NCI-H446 treated with DMSO at 0.1 percent for 48 hours (cell line): ENCODE measurements around the gene PPP1R1C.

ENCODE experiments used
- DNase-seq: peaks from one replicate; lab custom pipeline; 2025; lab: John Stamatoyannopoulos, UW

The PPP1R1C gene

DNA sequence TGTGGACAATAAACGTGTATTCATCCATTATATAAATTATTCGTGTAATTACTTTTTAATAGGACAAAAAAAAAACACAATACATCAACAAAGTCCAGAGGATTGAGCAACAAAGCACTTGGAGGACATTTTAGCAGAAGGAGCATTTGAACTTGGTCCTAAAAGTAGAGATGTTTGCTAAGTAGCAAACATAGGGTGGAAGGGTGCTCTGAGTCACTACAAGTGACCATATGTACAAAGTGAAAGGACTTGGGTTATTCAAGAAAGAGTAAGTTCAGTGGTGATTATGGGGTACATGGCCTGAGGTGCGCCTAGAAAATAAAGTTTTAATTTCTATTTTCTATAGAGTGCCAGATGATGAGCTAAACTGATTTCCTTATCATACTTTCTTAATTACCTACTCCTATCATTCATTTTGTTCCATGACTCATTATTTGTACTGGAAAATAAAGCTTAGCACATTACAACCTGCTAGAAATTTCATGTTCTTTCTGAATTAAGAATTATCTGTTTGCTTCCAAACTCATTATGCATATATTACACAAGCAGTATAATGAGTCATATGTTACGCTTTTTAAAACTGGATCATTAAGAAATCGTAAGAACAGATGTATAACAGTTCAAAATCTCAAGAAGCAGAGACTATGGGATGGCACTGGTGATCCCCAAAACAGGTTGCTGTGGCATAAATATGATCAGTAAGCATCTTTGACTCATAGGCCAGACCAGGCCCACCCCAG, 13.1 kb upstream of the PPP1R1C start:
- no peak for DNase-seq

DNA sequence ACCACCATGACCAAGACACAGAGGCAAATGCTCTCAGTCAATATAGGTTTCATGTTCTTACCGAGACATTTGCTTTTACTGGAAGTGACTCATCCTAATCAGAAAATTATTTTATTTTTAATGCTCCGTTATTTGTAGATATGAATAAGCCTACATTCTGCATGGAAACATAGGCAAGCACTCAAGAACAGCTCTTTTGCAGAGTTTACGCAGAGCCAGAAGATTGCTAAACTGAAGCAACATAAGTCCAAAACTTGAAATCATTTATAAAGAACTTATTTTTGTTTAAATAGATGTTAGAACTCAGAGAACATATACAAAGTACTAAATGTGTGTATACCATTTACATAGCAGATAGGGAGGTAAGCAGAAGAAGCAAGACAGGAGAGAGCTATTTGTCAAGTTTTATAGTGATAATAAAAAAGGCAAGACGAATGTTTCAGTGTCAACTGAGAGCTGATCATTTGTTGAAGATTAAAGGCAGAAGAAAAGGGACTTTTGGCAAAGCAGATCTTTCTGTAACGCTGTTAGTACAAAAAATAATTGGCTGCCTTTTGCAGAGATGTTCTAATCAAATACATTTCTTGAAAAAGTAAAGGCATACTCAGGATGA, 12.4 kb upstream of the PPP1R1C start:
- DNase-seq = no peak

DNA sequence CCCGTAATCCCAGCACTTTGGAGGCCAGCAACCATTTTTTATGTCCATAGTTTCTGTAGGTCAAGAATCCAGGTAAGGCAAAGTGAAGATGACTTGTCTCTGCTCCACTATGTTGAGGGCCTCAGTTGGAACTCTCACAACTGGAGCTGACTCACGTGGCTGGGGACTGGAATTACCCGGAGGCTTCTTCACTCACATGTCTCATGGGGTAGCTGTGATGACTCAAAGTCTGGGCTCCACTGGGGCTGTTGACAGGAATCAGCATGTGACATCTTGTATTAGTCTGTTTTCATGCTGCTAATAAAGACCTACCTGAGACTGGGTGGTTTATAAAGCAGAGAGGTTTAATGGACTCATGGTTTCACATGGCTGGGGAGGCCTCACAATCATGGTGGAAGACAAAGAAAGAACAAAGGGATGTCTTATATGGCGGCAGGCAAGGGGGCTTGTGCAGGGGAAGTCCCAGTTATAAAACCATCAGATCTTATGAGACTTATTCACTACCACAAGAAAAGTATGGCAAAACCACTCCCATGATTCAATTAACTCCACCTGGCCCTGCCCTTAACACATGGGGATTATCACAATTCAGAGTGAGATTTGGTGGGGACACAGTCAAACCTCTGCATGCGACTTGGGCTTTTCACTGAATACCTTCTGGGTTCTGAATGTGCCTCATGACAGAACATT, 7.8 kb upstream of the PPP1R1C start:
- no peak for DNase-seq

DNA sequence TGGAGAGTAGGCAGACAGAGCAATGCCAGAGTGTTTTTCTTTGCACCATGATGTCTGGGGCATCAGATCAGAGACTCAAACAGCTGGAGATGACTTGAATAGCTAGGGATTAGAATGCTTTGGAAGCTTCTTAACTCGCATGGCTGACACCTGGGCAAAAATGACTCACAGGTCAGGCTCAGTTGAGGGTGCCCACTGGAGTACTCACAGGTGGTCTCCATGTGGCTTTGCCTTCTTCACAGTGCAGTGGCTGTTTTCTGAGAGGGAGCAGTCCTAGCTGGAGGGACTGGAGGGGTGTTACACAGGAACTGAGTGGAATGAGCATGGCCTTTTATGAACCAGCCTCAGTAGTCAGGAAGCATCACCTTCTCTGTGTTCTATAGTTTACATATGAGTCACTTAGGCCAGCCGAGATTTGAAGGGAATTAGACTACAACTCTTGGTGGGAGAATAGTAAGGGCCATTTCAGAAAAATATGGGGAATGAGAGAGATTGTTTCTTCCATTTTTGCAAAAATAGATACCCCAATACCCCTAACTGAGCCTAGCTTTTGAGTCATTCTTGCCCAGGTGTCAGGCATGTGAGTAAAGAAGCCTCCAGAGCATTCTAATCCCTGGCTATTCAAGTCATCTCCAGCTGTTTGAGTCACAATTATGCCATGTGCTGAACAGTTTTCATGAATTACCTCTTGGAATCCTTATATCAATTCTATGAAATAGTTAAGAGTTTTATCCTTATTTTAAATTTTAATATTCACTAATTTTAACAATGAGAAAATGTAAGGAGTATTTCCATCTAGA, 7.1 kb upstream of the PPP1R1C start:
- DNase-seq = no peak

DNA sequence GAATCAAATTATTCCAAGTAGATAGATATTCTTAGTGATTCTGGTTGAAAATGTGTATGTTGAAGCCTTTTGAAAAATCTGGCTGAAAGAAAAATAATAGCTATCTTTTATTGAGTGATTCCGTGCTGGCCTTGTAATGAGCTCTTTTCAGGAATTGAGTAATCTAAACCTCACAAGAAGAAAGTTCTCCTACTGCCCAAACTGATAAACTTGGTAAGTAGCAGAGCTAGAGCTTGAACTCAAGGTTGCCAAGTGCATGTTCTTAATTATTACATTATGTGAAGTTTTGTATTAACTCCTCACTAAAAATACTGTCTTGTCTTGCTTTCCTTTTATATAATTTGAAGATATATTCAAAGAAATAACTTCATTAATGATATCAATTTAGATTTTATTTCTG, 1.6 kb upstream of the PPP1R1C start:
- no peak for DNase-seq

DNA sequence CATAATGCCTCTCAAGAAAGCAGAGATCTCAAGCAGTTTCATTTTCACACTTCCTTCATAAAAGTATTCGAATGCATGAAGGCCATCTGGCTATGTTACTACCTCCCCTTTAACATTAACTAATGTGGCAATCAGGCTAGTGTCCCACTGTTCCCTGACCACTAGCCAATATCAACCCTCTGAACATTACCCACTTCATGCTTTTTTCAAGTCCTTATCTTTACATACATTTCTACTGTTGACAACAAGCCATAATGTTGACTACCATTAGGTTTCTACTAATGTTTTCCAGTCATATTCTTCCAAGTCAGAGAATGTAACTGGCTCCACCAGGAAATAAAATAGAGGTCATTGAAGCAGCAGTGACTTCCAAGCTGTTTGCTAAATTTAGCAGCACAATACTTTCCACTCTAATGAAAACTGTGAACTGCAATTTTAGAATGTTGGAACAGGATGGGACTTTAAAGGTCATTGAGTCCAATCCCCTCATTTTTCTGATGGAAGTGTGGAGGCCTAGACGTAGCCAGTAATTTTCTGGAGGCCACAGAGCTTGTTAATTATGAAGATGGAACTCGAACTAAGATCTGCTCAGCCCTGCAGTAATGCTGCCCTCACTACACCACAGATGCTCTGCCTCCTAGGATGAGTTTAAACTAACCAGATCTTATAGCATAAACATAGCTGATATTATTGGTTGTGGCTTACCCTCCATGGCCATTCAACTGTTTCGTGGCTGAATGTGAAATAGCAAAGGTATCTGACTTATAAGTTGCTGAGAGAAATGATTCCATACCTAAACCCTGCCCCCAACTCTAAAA, 630 bp upstream of the PPP1R1C start:
- DNase-seq = peak; percentile 30

DNA sequence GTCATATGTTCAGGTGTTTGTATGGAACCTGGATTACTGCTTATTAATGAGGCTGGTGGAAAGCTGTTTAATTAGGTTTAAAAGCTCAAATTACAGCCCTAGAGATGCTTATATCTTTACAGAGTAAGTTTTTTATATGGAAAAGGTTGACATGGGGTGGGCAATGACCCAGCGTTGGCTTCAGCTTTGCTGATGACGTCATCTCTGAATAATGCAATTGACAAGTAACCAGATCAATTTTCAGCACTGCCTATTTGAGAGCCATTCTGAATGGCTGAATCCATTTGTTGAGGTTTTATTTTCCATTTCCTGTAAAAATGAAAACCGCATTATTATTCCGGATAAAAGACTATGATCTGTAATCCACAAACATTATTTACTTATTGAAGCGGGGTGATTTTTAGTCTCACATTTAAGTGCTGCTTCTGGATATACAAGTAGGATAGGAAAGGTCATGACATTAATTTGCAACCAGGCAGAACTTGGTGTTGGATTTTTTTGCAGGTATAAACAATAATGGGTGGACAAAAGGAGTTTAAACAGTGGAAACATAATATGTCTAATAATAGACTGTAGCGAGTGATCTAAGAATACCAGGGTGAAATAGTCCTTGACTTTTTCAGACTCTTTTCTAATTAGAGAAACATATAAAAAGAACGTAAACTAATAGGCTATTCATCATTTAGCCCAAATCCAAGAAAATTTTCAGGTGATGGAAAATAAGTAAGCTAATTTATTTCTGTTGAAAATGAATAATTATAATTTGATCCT, 2.7 kb downstream of the PPP1R1C start:
- peak; percentile 33 for DNase-seq

DNA sequence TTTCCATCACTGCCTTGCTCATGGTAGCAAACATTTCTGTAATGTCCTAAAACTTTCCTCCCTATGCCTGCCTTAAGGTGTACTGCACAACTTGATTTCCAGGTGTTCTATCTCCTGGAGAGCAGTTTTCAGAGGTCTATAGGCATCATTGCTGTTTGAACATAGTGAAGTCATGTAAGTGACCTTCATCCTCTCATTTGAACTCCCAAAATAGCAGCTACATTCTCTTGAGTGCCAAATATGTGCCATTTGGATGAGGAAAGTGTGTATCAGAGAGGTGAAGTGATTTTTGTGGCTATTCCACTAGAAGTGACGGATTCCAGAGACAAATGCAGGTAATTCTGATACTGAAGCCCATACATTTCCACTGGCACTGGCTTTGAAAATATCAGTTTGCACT, 3.4 kb downstream of the PPP1R1C start:
- DNase-seq = no peak

DNA sequence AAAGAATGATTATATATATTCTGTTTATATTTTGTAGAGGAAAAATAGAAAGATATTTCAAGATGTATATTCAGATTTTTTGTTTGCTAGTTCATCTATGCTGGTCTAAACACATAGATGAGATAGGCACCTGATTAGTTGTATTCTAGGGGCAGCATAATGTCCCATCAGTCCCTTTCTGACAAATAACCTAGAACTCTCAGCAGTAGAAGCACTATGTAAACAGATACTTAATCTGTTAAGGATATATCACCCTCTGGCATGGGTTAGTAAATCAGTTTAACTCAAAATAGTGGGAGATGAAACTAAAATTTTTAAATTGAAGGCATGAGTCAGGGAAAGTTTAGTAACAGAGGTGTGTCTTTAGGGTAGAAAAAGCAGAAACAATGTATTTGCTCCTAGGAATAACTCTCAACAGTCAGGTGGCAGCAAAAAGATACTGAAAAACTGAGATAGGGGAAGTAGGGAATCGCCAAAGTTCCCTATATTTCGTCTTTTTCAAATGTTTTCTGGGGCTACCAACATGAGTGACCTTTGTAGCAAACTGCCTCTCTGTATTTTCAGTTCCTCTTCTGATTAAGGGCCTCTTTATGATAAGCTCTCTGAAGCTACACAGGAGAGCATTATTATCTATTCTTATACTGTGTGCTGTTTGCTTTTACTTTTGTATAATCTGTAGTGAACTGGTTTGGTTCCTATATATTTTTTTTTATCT, 5.7 kb downstream of the PPP1R1C start:
- DNase-seq = no peak

DNA sequence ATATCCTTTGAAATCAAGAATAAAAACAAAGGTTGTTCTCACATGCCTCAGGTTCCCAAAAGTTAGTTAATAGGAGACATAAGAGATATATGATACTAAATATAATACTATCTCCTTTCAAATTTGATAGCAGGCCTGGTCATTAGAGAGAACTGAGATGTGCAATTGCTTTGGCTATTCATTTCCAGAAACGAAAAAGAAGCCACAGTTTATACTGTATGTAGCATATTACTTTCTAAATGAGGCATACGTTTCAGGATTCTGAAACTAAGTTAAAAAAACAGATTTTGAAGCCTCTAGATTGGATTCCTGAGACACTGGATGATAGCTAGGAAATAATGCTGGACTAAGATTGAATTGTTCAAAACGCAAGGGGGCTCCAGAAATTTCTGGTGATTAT, 7.1 kb downstream of the PPP1R1C start:
- no peak for DNase-seq

DNA sequence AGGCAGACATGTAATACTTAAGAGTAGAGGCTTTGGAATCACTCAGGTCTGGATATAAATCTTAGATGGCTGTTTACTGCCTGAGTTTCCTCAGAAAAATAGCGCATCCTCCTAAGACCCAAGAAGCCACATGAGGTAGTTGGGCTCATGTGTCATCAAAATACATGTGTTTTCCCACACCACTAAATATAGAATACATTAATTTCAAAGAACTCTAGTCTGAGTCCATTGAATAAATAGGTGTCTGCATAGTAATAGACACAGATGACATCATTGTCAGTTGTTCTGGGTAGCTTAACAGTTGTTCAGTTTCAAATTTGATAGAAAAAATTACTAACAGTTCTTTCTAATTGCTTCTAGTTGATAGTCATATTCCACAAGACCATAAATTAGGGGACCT, 9.6 kb downstream of the PPP1R1C start:
- DNase-seq = no peak

DNA sequence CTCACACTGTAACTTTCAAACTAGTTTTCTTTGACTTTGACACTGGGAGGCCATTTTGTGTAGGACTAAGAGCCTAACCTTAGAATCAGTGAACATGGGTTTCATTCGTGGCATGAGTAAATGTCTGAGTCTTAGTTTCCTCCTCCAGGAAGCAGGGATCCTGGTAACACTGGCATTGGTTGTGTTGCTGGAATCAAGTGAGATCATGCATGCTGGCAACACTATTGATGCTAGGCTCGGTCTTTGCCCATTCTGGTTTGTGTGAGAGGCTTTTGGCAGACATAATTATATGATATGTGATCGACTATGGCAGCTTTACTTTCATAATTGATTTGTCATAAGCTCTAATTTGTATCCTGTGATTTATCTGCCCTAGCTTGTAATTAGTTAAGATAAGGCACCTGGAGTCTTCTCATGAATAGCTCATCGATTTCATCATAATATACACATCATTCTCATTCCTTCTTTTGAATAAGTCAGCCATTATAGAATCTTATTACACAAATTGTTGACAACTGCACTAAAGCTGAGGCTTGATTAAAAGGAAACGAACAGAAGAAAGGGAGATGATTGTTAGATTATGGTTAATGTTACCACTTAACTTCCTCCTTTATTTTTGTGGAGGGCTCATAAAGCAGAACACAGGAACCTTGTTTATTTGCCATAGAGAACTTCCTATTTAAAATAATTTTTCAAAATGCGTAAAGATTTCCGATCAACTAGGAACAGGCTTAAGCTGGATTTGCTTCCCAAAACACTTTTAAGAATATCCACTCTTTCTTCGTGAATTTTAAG, 12.6 kb downstream of the PPP1R1C start:
- DNase-seq = no peak

DNA sequence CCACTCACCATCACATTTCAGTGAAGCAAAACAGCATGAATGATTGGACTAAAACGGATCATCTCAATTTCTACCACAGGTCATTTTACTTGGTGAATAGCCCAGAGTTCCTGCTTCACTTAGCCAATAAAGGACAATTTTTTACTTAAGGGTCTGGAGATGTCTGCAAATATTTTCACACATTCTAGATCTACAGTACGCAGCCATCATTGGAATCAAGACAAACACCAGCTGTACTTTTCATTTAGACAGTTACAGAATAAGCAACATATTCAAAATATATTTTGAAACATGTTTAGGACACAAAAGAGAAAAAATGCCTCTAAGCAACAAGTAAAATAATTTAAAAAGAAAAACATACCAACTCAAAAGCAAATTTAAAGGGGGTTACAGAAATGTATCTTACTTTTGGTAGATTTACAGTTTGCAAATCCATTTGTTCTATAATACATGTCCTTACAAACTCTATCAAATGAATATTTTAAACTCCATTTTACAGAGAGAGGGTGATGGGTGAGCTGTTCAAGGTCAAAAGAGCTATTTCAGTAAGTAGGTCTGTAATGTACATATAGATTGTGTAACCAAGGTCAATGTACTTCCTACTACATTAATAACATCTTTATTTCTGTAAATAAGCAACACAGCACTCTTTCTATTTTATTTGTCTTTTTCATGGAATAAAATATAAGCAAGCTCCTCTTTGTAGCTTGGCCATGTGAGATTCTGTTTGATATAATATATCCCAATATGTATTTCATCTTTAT, 13.4 kb downstream of the PPP1R1C start:
- DNase-seq = no peak

DNA sequence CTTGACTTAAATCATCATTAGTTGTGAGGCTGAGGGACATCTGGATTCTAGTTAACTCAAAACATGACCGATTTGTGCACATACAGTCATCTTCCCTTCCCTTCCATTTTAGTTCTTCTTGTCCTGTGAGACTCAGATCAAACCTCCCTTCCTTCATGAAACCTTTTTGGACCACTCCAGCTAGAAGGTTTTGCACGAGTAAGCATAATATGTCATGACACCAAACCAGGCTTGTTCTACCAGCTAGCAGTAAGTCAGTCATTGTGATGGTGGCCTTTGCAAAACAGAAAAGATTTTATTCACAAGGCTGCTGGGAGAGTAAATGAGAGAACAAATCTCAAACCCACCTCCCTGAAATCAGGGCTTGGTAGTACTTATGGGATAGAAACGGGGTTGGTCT, 14.3 kb downstream of the PPP1R1C start:
- no peak for DNase-seq

DNA sequence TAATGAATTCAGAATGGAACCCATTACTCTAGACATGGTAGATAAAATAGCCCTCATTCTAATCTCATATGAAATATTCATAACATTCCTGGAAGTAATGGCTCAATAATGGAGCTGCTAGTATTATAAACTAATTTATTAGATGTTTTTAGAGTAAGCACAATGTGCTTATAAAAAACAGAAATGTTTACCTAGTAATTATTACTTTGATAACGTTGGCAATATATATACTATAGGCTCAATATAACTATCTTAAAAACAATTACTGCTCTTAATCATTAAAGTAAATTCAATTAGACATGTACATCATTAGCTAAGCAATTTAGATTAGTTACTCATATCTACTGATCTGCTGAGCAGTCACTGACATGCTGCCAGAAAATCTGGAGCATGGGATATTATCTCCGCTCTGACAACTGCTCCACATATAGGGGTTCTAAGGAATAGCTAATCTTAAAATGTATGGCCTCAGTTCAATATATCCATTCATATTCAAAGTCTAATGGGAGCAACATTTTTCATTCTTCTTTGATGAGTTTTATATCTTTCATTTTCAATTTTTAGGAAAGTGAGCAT, 19.4 kb downstream of the PPP1R1C start:
- no peak for DNase-seq

DNA sequence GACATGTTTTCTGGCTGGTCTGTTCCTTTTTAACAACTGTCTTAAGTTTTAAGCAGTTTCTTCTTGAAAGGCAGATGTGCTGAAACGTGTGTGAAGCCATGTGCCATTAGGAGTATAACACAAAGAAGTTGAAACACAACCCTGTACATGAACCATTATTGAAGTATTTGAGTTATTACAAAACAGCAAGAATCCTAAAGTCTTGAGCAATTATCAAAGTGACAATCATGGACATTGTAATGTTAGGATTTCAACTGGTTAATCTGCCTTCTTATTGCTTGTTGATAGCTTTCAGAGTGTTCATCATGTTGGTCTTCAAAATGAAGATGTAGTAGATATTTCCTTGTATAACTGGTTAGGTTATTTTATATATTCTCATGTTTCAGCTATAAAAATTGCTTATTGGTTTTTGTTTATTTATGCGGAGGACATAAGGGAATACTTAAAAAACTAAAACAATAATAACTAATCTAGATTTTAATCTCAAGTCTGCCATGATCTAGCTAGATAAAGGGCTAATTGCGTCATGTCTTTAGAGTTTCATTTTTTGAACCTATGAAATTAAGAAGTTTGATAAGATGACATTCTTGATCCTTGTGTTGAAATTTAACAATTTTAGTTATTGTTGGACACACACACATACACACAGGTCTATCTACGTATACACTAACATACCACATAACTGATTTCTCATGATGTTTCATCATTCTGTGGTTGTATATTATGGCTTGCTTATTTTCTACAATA, 21.1 kb downstream of the PPP1R1C start:
- DNase-seq = no peak

DNA sequence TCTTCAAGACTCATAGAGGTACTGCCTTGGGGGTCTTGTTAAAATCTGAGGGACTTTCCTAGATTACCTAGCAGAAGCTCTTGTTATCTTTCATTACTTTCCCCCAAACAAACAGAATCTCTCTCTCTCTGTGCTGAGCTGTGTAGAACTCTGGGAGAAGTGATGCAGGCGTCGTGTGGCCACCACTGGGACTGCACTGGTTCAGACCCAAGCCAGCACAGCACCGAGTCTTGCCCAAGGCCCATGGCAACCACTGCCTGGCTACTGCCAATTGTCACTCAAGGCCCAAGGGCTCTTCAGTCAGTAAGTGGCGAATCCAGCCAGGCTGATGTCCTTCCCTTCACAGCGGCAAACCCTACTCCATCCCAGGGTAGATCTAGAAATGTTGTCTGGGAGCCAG, 28.6 kb downstream of the PPP1R1C start:
- no peak for DNase-seq
